HCT116 (cell line): ENCODE results near the gene TBXT. TPM values are rescaled to one million over a fixed set of nuclear protein-coding genes. Genes with fewer than 3 reads are reported as not detected.

Experiments used
- ATAC-seq: fragments of 200-7000 bp; cut with Tn5 transposase; 2 replicates; pipeline ENCODE4 v1.9.1; 2020; ENCODE audit warnings: mild to moderate bottlenecking, moderate library complexity
- BruUV-seq: library from RNA; stranded (reverse); fragments of 400-500 nt; replicated peaks from 2 replicates; lab custom pipeline; 2021; lab: Mats Ljungman, UMichigan
- CTCF ChIA-PET: fragments of 300-600 bp; sonication (Branson Sonifier 250); formaldehyde crosslinking; loops from one replicate; lab custom pipeline; 2021; ENCODE audit warnings: antibody characterized with exemption; lab: Charles Lee
- POLR2A ChIA-PET: fragments of 300-600, 350-600 bp; sonication (Branson Sonifier 250); formaldehyde crosslinking; loops from one replicate; lab custom pipeline; 2021; ENCODE audit warnings: antibody characterized with exemption; lab: Charles Lee
- RAD21 ChIA-PET, 2 experiments: fragments of 300-600 bp; sonication (Branson Sonifier 250); formaldehyde crosslinking; loops; one replicate each; lab custom pipeline; 2023; ENCODE audit warnings: low total read pairs in 2 of 2; ENCODE audit not compliant: uncharacterized antibody in 2 of 2, unreplicated experiment in 2 of 2, low non-redundant PET in 1 of 2; lab: Charles Lee
- DNase-seq: peaks from one replicate; pipeline ENCODE4 v3.0.0-alpha.2; 2010; ENCODE audit warnings: low read depth, low spot score
- H2AFZ ChIP-seq: fragments of 200-600 bp; shearing (Covaris generic), sonication (generic); 2 replicates; pipeline ENCODE4 v1.6.1; 2017; ENCODE audit warnings: low read depth, mixed run types, mixed read lengths, antibody characterized with exemption, low read length; ENCODE audit not compliant: poor library complexity, severe bottlenecking
- H3K27ac ChIP-seq: 2 replicates; pipeline ENCODE4 v1.5.1; 2012; ENCODE audit warnings: low read depth, low read length
- H3K27me3 ChIP-seq: fragments of 200-600 bp; sonication (generic); 2 replicates; pipeline ENCODE4 v1.6.1; 2016; ENCODE audit warnings: mixed run types, low read length, mixed read lengths; ENCODE audit not compliant: insufficient read depth
- H3K36me3 ChIP-seq, 2 experiments: fragments of 200-500 bp in 1 of 2; fragments of 200-600 bp in 1 of 2; sonication (Bioruptor generic) in 1 of 2; sonication (generic) in 1 of 2; 2 replicates each; pipeline versions ENCODE4 v1.5.1 to v1.6.1; 2014 to 2016; ENCODE audit warnings: low read length in 2 of 2, inconsistent platforms in 1 of 2, mixed read lengths in 1 of 2, mixed run types in 1 of 2; ENCODE audit not compliant: insufficient read depth in 2 of 2, control insufficient read depth in 1 of 2
- H3K4me1 ChIP-seq, 2 experiments: fragments of 200-600 bp in 1 of 2; sonication (generic) in 1 of 2; 2 replicates each; pipeline versions ENCODE4 v1.5.1 to v1.6.1; 2012 to 2017; ENCODE audit warnings: low read length in 2 of 2, inconsistent platforms in 1 of 2, mild to moderate bottlenecking in 1 of 2, mixed read lengths in 1 of 2, mixed run types in 1 of 2, moderate library complexity in 1 of 2; ENCODE audit not compliant: insufficient read depth in 2 of 2, control insufficient read depth in 1 of 2
- H3K4me2 ChIP-seq: fragments of 200-600 bp; sonication (generic); 2 replicates; pipeline ENCODE4 v1.6.1; 2017; ENCODE audit warnings: mixed run types, low read length, mixed read lengths
- H3K4me3 ChIP-seq, 2 experiments: fragments of 200-600 bp in 1 of 2; sonication (generic) in 1 of 2; replicated peaks in 1 of 2; 2 replicates each; pipeline ENCODE4 v1.5.1; 2011 to 2016; ENCODE audit warnings: low read length in 2 of 2, control low read depth in 1 of 2, low read depth in 1 of 2, mild to moderate bottlenecking in 1 of 2, mixed read lengths in 1 of 2, mixed run types in 1 of 2
- H3K79me2 ChIP-seq: fragments of 200-600 bp; sonication (generic); 2 replicates; pipeline ENCODE4 v1.6.1; 2017; ENCODE audit warnings: mild to moderate bottlenecking, mixed run types, low read length, moderate library complexity, mixed read lengths; ENCODE audit not compliant: insufficient read depth
- H3K9ac ChIP-seq: fragments of 200-600 bp; sonication (generic); 2 replicates; pipeline ENCODE4 v1.6.1; 2016; ENCODE audit warnings: low read length, mixed read lengths
- H3K9me2 ChIP-seq: fragments of 200-600 bp; sonication (generic), shearing (Covaris generic); 2 replicates; pipeline ENCODE4 v1.6.1; 2017; ENCODE audit warnings: mixed run types, mild to moderate bottlenecking, moderate library complexity; ENCODE audit not compliant: insufficient read depth
- H3K9me3 ChIP-seq, 2 experiments: fragments of 200-500 bp in 1 of 2; fragments of 200-600 bp in 1 of 2; sonication (Bioruptor generic) in 1 of 2; sonication (generic) in 1 of 2; 2 replicates each; pipeline ENCODE4 v1.6.1; 2014 to 2017; ENCODE audit warnings: low read length in 2 of 2, mixed read lengths in 2 of 2, inconsistent platforms in 1 of 2, low read depth in 1 of 2, mild to moderate bottlenecking in 1 of 2, mixed run types in 1 of 2, moderate library complexity in 1 of 2; ENCODE audit not compliant: control insufficient read depth in 1 of 2, insufficient read depth in 1 of 2
- H4K20me1 ChIP-seq: fragments of 200-600 bp; sonication (generic), shearing (Covaris generic); 2 replicates; pipeline ENCODE4 v1.6.1; 2017; ENCODE audit warnings: mixed run types, mild to moderate bottlenecking, moderate library complexity; ENCODE audit not compliant: insufficient read depth
- ATF3 ChIP-seq: IDR thresholded peaks from 2 replicates; pipeline ENCODE4 v1.6.1; 2012
- CBX3 ChIP-seq: IDR thresholded peaks from 2 replicates; pipeline ENCODE4 v1.6.1; 2012; ENCODE audit warnings: low read depth
- CTCF ChIP-seq, 3 experiments: fragments of 200-600 bp in 1 of 3; sonication (generic) in 1 of 3; IDR thresholded peaks in 2 of 3; conservative IDR thresholded peaks in 1 of 3; 2 replicates each; pipeline ENCODE4 v1.5.1; 2012 to 2017; ENCODE audit warnings: low read depth in 2 of 3, low read length in 2 of 3, antibody characterized with exemption in 1 of 3, borderline replicate concordance in 1 of 3, control low read depth in 1 of 3, mild to moderate bottlenecking in 1 of 3, mixed read lengths in 1 of 3, mixed run types in 1 of 3, moderate library complexity in 1 of 3; ENCODE audit not compliant: insufficient read depth in 1 of 3
- EGR1 ChIP-seq: IDR thresholded peaks from 2 replicates; pipeline ENCODE4 v1.6.1; 2012; ENCODE audit warnings: low read depth
- ELF1 ChIP-seq: IDR thresholded peaks from 2 replicates; pipeline ENCODE4 v1.6.1; 2012; ENCODE audit warnings: low read depth, borderline replicate concordance
- EZH2 ChIP-seq: fragments of 200-600 bp; sonication (generic); IDR thresholded peaks from 2 replicates; pipeline ENCODE4 v1.6.1; 2017; ENCODE audit warnings: antibody characterized with exemption, mixed run types
- EZH2phosphoT487 ChIP-seq: fragments of 200-600 bp; IDR thresholded peaks from 2 replicates; pipeline ENCODE4 v1.6.1; 2018; ENCODE audit warnings: antibody characterized with exemption, borderline replicate concordance
- FOSL1 ChIP-seq: IDR thresholded peaks from 2 replicates; pipeline ENCODE4 v1.6.1; 2012; ENCODE audit warnings: low read depth
- MAX ChIP-seq: IDR thresholded peaks from 2 replicates; pipeline ENCODE4 v1.6.1; 2012
- POLR2A ChIP-seq: IDR thresholded peaks from 2 replicates; pipeline ENCODE4 v1.7.0; 2011; ENCODE audit warnings: borderline replicate concordance; ENCODE audit not compliant: insufficient read depth, insufficient read length; ENCODE audit errors: extremely low read depth
- POLR2AphosphoS5 ChIP-seq: IDR thresholded peaks from 2 replicates; pipeline ENCODE4 v1.6.1; 2011; ENCODE audit warnings: mild to moderate bottlenecking, low read depth, low read length, moderate library complexity
- RAD21 ChIP-seq: IDR thresholded peaks from 2 replicates; pipeline ENCODE4 v1.6.1; 2012; ENCODE audit warnings: low read depth, mild to moderate bottlenecking
- REST ChIP-seq: IDR thresholded peaks from 2 replicates; pipeline ENCODE4 v1.6.1; 2012; ENCODE audit warnings: low read depth
- SP1 ChIP-seq: IDR thresholded peaks from 2 replicates; pipeline ENCODE4 v1.6.1; 2012; ENCODE audit warnings: low read depth
- SRF ChIP-seq: IDR thresholded peaks from 2 replicates; pipeline ENCODE4 v1.6.1; 2012; ENCODE audit warnings: low read depth
- TCF7L2 ChIP-seq: IDR thresholded peaks from 2 replicates; pipeline ENCODE4 v1.7.0; 2011; ENCODE audit warnings: borderline replicate concordance, inconsistent platforms; ENCODE audit not compliant: insufficient read depth, insufficient read length; ENCODE audit errors: extremely low read depth
- YY1 ChIP-seq: IDR thresholded peaks from 2 replicates; pipeline ENCODE4 v1.6.1; 2011; ENCODE audit warnings: low read length, low read depth, moderate library complexity, mild to moderate bottlenecking; ENCODE audit not compliant: insufficient replicate concordance; ENCODE audit errors: extremely low read depth
- ZBTB33 ChIP-seq: IDR thresholded peaks from 2 replicates; pipeline ENCODE4 v1.6.1; 2011; ENCODE audit warnings: mild to moderate bottlenecking, low read length, moderate library complexity; ENCODE audit not compliant: insufficient replicate concordance; ENCODE audit errors: extremely low read depth
- ZFX ChIP-seq: fragments of 450-650 bp; IDR thresholded peaks from 2 replicates; pipeline ENCODE4 v1.6.1; 2017
- ZNF274 ChIP-seq: fragments of 200-500 bp; sonication (Bioruptor generic); IDR thresholded peaks from 2 replicates; pipeline ENCODE4 v1.6.1; 2014; ENCODE audit warnings: mild to moderate bottlenecking, low read depth, low read length, inconsistent platforms
- intact Hi-C: fragments of 100-400 bp; cut with micrococcal nuclease; formaldehyde crosslinking; loops from 2 replicates; pipeline ENCODE4 v1.10.0; 2022
- total RNA-seq: library from RNA; stranded (reverse); gene quantifications from one replicate; pipeline ENCODE4 v1.2.1, GENCODE V29; 2021; ENCODE audit not compliant: unreplicated experiment

Gene TBXT
- total RNA-seq, 1 experiment from 2014 or later = not detected

GRCh38 chr6:166174031-166174430 is 6.4 kb upstream of the TBXT start:
- no peak for TF ChIP-seq POLR2AphosphoS5
- no peak for TF ChIP-seq EZH2
- no peak for TF ChIP-seq CBX3
- TF ChIP-seq POLR2A = no peak
- no peak for TF ChIP-seq ZBTB33
- no peak for TF ChIP-seq TCF7L2
- no peak for TF ChIP-seq CTCF (IDR thresholded peaks at IDR 0.05 in 2 of 3, conservative IDR thresholded peaks at IDR 0.05 in 1 of 3; ENCODE audit: borderline replicate concordance in 1 of 3, insufficient read depth in 1 of 3, low read depth in 2 of 3, low read length in 2 of 3)
- TF ChIP-seq ZNF274 = no peak
- no peak for TF ChIP-seq SRF
- no peak for TF ChIP-seq REST
- no peak for TF ChIP-seq EGR1
- no peak for TF ChIP-seq MAX
- no peak for TF ChIP-seq ATF3
- no peak for TF ChIP-seq FOSL1
- TF ChIP-seq SP1 = no peak
- TF ChIP-seq YY1 = no peak
- TF ChIP-seq RAD21 = no peak
- no peak for TF ChIP-seq EZH2phosphoT487
- no peak for TF ChIP-seq ELF1
- TF ChIP-seq ZFX = no peak
- Histone ChIP-seq H3K27ac (no peak overlapping the region), H3K4me2 (no peak overlapping the region), H3K36me3 (no peaks in the 10 kb centered on the region), H3K4me1 (peaks cover 0 to 9% of the 10 kb centered on the region in 2 experiments; a peak in 2 of 4 replicates), H3K9me2 (no peaks in the 10 kb centered on the region), H2AFZ (no peak overlapping the region), H3K9me3 (no peaks in the 10 kb centered on the region), H4K20me1 (no peaks in the 10 kb centered on the region), H3K27me3 (no peaks in the 10 kb centered on the region), H3K4me3 (no peak overlapping the region), H3K9ac (no peak overlapping the region), H3K79me2 (no peaks in the 10 kb centered on the region)
- ChIA-PET CTCF (no interaction called here), RAD21 (no interaction called here), POLR2A (no interaction called here)
- ATAC-seq = no peak
- no TSS peak for BruUV-seq
- intact Hi-C loops = no loop called here
- no peak for DNase-seq
